ENCODE measurements around the gene C2orf72.

GRCh38 chr2:231028889-231029288 is 8.4 kb upstream of the C2orf72 start:
- TF ChIP-seq CTCF (IDR thresholded peaks at IDR 0.05; ENCODE audit: poor library complexity) (no peak), EZH2 (IDR thresholded peaks at IDR 0.05; ENCODE audit: borderline replicate concordance) (no peak), EZH2phosphoT487 (IDR thresholded peaks at IDR 0.05; ENCODE audit: low read depth, severe bottlenecking, unreplicated experiment) (no peak)
